GM19328 (cell line): Measurements from ENCODE around the gene DMKN.

Source experiments
- ATAC-seq: cut with Tn5 transposase; IDR thresholded peaks from one replicate; pipeline ENCODE4 v1.9.1; 2021; ENCODE audit warnings: mild to moderate bottlenecking, moderate library complexity; ENCODE audit not compliant: unreplicated experiment

Gene DMKN

GRCh38 chr19:35549879-35550523 lies 36.6 kb upstream of the DMKN start:
- ATAC-seq = no peak

GRCh38 chr19:35549174-35549788 lies 35.8 kb upstream of the DMKN start:
- ATAC-seq = no peak

GRCh38 chr19:35546532-35546931 lies 33.1 kb upstream of the DMKN start:
- ATAC-seq = no peak

GRCh38 chr19:35545855-35546381 lies 32.5 kb upstream of the DMKN start:
- ATAC-seq = peak; percentile 26

GRCh38 chr19:35545001-35545854 lies 31.8 kb upstream of the DMKN start, which contains the start of gene TMEM147:
TSS of gene TMEM147 (plus strand) at chr19:35545626. CDS start at chr19:35545740, 114 bp downstream.
- peak; percentile 78 for ATAC-seq

- ATAC-seq = no peak
Measured at GRCh38 chr19:35544110-35544802, 30.8 kb upstream of the DMKN start.

GRCh38 chr19:35543280-35544109 lies 30.0 kb upstream of the DMKN start:
- ATAC-seq = no peak

- ATAC-seq = no peak
Measured at GRCh38 chr19:35542209-35542608, 28.8 kb upstream of the DMKN start.

GRCh38 chr19:35540356-35540927 lies 27.0 kb upstream of the DMKN start:
- ATAC-seq = no peak

- ATAC-seq = no peak
Measured at GRCh38 chr19:35539850-35540249, 26.4 kb upstream of the DMKN start.

GRCh38 chr19:35539314-35539713 lies 25.9 kb upstream of the DMKN start:
- no peak for ATAC-seq

- ATAC-seq = no peak
Measured at GRCh38 chr19:35534803-35535480, 21.5 kb upstream of the DMKN start.

GRCh38 chr19:35533822-35534392 lies 20.5 kb upstream of the DMKN start:
- ATAC-seq = no peak

- ATAC-seq = no peak
Measured at GRCh38 chr19:35533201-35533821, 19.9 kb upstream of the DMKN start, which contains the start of gene GAPDHS. TSS of gene GAPDHS (plus strand) at chr19:35533456. CDS start at chr19:35533528, 72 bp downstream.

- ATAC-seq = no peak
Measured at GRCh38 chr19:35531291-35531690, 17.8 kb upstream of the DMKN start.

GRCh38 chr19:35529241-35530218 lies 16.1 kb upstream of the DMKN start:
- no peak for ATAC-seq
